ENCODE data around the gene CC2D2B. TPM values are rescaled to one million over a fixed set of nuclear protein-coding genes. Genes with fewer than 3 reads are reported as not detected.
A peak's percentile ranks its signal among the peaks of the same experiment; 100 is the strongest.

Gene CC2D2B
- total RNA-seq, 1 donor from 2014 or later, result 2.5 TPM

DNA sequence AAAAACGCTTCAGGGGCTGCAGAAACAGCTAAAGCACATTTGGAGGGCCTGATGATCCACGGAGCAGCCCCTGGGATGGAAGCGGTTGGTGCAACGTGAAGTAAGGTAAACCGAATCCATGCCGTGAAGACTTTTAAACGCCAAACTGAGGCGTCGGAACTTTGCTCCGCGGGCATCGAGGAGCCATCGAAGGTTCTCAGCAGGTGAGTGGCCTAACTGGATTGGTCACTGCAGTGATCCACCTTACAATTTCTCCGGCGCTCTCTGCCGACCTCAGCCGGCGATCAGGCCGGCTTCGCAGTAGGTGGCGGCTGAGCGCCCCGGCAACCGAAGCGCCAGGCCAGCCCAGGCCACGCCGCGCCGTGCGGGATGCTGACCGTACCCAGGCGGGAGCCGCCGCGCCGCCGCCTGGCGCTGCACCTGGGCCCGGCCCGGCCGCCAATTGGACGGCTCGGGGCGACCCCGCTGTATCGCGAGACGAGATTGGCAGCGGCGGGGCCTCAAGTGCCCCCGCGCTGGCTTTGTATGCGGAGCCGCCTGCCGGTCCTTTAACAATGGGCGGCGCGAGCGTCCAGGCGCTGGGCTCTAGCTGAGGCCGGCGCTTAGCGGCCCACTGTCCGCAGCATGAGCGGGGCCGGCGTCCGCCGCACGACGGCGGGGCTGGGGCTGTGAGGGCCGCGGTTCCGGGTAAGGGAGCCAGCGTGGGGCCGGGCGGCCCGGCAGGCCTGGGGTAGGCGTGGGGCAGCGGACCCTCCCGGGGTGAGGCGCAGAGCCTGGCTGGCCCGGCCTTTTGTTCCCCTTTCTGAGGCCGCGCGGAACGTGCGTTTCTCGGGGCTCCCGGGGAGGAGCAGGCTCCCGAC is 135.5 kb downstream of the CC2D2B start, which contains the start of gene CCNJ:
TSS of gene CCNJ (plus strand) at position 551 of the 860 bp plus-strand sequence. CDS start 811 bp downstream, outside the sequence.
- Histone ChIP-seq H3K9me3 (no peaks in the 10 kb centered on the region), H3K27me3 (no peaks in the 10 kb centered on the region), H3K36me3 (no peaks in the 10 kb centered on the region), H3K4me1 (peaks cover 20% of the 10 kb centered on the region), H3K27ac (peak within 1 kb of the TSS; percentile 88), H3K4me3 (peak within 1 kb of the TSS; percentile 78 to 81)
- intact Hi-C loops (cut with DNase I), result loop anchor here (1.0 kb wide), 1 partner anchor 44 kb away; no protein-coding TSS in a partner anchor
- TF ChIP-seq POLR2AphosphoS5 (IDR thresholded peaks at IDR 0.05; ENCODE audit: insufficient read depth in 1 of 2, low read depth in 1 of 2) (peak in 1 of 2 donors; percentile 8), POLR2A (IDR thresholded peaks at IDR 0.05) (peak in 1 of 2 donors; percentile 55)
- TF ChIP-seq, protein P1, sequence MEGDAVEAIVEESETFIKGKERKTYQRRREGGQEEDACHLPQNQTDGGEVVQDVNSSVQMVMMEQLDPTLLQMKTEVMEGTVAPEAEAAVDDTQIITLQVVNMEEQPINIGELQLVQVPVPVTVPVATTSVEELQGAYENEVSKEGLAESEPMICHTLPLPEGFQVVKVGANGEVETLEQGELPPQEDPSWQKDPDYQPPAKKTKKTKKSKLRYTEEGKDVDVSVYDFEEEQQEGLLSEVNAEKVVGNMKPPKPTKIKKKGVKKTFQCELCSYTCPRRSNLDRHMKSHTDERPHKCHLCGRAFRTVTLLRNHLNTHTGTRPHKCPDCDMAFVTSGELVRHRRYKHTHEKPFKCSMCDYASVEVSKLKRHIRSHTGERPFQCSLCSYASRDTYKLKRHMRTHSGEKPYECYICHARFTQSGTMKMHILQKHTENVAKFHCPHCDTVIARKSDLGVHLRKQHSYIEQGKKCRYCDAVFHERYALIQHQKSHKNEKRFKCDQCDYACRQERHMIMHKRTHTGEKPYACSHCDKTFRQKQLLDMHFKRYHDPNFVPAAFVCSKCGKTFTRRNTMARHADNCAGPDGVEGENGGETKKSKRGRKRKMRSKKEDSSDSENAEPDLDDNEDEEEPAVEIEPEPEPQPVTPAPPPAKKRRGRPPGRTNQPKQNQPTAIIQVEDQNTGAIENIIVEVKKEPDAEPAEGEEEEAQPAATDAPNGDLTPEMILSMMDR (IDR thresholded peaks at IDR 0.05), result no peak
- DNase-seq (ENCODE audit: extremely low spot score in 2 of 2), result no peak

DNA sequence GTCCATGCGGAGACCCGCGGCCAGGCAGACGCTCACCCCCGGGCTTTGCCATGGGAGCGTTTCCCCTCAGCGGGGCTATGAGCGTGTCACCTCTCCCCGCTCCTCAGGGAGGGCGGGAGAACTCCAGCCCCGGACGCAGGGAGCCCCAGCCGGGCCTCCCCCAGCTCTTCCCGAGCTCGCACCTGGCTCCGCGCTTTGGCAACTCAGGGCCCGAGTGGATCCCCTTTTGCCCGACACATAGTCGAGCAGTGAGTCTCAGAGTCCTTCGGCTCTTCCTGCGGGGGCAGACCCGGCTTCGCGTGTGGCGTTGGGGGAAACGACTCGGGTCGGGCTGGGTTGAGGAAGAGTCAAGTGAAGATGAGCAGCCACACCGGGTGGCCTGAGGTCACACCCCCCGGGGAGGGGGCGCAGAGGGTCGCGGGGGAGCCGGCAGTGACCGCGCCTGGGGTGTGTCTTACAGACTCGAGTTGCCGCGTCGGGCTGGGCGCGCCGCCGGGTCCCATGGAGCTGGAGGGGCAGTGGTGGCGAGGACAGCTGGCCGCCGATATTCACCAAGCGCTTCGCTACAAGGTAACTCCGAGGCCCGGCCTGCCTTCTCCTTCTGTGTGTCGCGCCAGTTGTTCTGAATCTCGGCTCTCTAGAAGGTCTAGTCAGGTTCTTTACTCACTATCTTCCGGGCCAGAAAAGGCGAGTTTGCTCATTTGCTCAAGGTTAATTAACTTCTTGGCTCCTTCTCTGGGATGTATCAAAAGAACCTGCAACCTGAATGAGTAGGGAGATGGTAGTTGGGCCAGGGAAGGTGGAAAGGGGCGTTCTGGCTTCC is 136.3 kb downstream of the CC2D2B start:
- no peak for DNase-seq (ENCODE audit: extremely low spot score in 2 of 2)

DNA sequence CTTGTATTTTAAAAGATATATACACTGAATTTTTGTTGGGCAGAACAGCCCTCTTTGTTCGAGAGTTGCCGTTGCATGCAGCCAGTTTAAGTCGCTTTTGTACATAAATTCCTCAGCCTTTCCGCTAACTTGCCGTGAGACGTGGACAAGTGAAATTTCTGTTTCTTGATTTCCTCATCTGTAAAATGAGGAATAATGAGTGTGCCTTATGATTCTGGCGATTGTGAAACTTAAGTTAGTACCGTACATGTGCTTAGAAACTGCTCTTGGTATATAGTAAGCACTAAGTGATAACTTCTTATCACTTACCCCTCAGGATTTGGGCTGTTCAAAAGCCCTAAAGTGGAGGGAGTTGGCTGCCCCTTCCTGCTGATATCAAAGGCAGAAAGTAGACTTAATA is 137.0 kb downstream of the CC2D2B start:
- Histone ChIP-seq H3K27me3 (no peaks in the 10 kb centered on the region), H3K27ac (peak overlapping the region; percentile 88), H3K36me3 (no peaks in the 10 kb centered on the region), H3K4me3 (peak overlapping the region; percentile 78 to 81), H3K9me3 (no peaks in the 10 kb centered on the region), H3K4me1 (peaks cover 20% of the 10 kb centered on the region)
- TF ChIP-seq, protein P1 (IDR thresholded peaks at IDR 0.05), result no peak
- TF ChIP-seq POLR2AphosphoS5 (IDR thresholded peaks at IDR 0.05; ENCODE audit: insufficient read depth in 1 of 2, low read depth in 1 of 2) (no peak), POLR2A (IDR thresholded peaks at IDR 0.05) (no peak)
- intact Hi-C loops (cut with DNase I), result no loop called here
- no peak for DNase-seq (ENCODE audit: extremely low spot score in 2 of 2)

More for the DNA sequence above, 136.3 kb downstream of the CC2D2B start:
- peak overlapping the region; percentile 78 to 81 for H3K4me3 ChIP-seq
- no peaks in the 10 kb centered on the region for H3K9me3 ChIP-seq
- TF ChIP-seq POLR2AphosphoS5 (IDR thresholded peaks at IDR 0.05; ENCODE audit: insufficient read depth in 1 of 2, low read depth in 1 of 2), result peak in 1 of 2 donors; percentile 51
- TF ChIP-seq, protein P1 (IDR thresholded peaks at IDR 0.05), result no peak
- intact Hi-C loops (cut with DNase I), result loop anchor here (1.0 kb wide), 1 partner anchor 43 kb away; no protein-coding TSS in a partner anchor
- H3K27me3 ChIP-seq, result no peaks in the 10 kb centered on the region
- no peaks in the 10 kb centered on the region for H3K36me3 ChIP-seq
- peaks cover 20% of the 10 kb centered on the region for H3K4me1 ChIP-seq
- H3K27ac ChIP-seq, result peak overlapping the region; percentile 88

DNA sequence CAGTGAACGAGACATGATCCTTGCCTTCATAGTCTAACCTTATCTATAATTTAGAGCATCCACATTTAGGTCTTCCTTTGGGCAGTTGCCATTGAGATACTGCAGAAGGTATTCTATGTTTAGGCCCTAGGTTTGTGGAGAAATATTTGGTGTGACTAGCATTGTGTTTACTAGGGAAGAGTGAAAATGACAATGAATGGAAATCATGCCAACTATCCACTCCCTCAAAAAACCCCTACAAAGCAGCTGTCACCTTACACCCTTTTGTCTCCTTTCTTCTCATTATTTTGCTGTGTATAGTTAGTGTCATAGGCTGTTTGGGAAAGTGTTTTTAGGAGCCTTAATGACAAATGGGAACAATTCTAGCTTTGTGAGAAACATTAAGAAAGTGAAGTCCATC is 138.8 kb downstream of the CC2D2B start:
- TF ChIP-seq POLR2A (IDR thresholded peaks at IDR 0.05), result no peak
- TF ChIP-seq, protein P1 (IDR thresholded peaks at IDR 0.05), result no peak
- Histone ChIP-seq H3K4me3 (no peak overlapping the region), H3K27ac (no peak overlapping the region), H3K36me3 (no peaks in the 10 kb centered on the region), H3K4me1 (peaks cover 20% of the 10 kb centered on the region), H3K27me3 (no peaks in the 10 kb centered on the region), H3K9me3 (no peaks in the 10 kb centered on the region)
- DNase-seq (ENCODE audit: extremely low spot score in 2 of 2), result no peak
- intact Hi-C loops (cut with DNase I), result no loop called here

Measured in vagina (tissue), 2 donors.